SK-N-MC (cell line): ENCODE data around the gene DNAL4.

Experiments
- EZH2 ChIP-seq: fragments of 200-600 bp; sonication (generic); IDR thresholded peaks from one replicate; pipeline ENCODE4 v1.6.1; 2017; ENCODE audit warnings: antibody characterized with exemption
- POLR2AphosphoS5 ChIP-seq: IDR thresholded peaks from 2 replicates; pipeline ENCODE4 v1.6.1; 2012; ENCODE audit warnings: mild to moderate bottlenecking, low read depth, low read length, borderline replicate concordance

- TF ChIP-seq EZH2 = no peak
- no peak for TF ChIP-seq POLR2AphosphoS5
Measured at GRCh38 chr22:38757464-38757757, 36.5 kb downstream of the DNAL4 start.
